ENCODE measurements around the gene NR1D2. TPM values are rescaled to one million over a fixed set of nuclear protein-coding genes. Genes with fewer than 3 reads are reported as not detected.
A peak's percentile ranks its signal among the peaks of the same experiment; 100 is the strongest.

NR1D2 gene
- total RNA-seq, 1 experiment from 2014 or later = 18.4 TPM

GRCh38 chr3:23916886-23917678 is 28.0 kb upstream of the NR1D2 start, which contains the start of the genes NKIRAS1 and RPL15 (continued):
- TF ChIP-seq PREB (CRISPR knock-in tag; IDR thresholded peaks at IDR 0.05; ENCODE audit: borderline replicate concordance) (peak; percentile 77; the same call in 1 of the 2 replicates), SMAD3 (CRISPR knock-in tag; IDR thresholded peaks at IDR 0.05; ENCODE audit: borderline replicate concordance) (peak; percentile 16; the same call in 1 of the 2 replicates), ZBTB43 (CRISPR knock-in tag; IDR thresholded peaks at IDR 0.05) (peak; percentile 63), MAX (CRISPR knock-in tag; IDR thresholded peaks at IDR 0.05) (peak; percentile 93), USF2 (CRISPR knock-in tag; IDR thresholded peaks at IDR 0.05) (peak; percentile 61), TEAD1 (CRISPR knock-in tag; IDR thresholded peaks at IDR 0.05) (peak; percentile 86), MXD4 (CRISPR knock-in tag; IDR thresholded peaks at IDR 0.05; ENCODE audit: borderline replicate concordance) (no peak), ZNF425 (CRISPR knock-in tag; conservative IDR thresholded peaks at IDR 0.05) (no peak), JAZF1 (CRISPR knock-in tag; IDR thresholded peaks at IDR 0.05) (no peak), MYBL2 (CRISPR knock-in tag; IDR thresholded peaks at IDR 0.05) (peak; percentile 84), NR1H2 (CRISPR knock-in tag; IDR thresholded peaks at IDR 0.05) (no peak), NFATC4 (CRISPR knock-in tag; IDR thresholded peaks at IDR 0.05) (peak; percentile 80), SMAD4 (CRISPR knock-in tag; IDR thresholded peaks at IDR 0.05) (no peak), ERG (CRISPR knock-in tag; IDR thresholded peaks at IDR 0.05) (0 out of 2 replicates have a peak, but pooled peaks have one; percentile 64), E2F5 (CRISPR knock-in tag; IDR thresholded peaks at IDR 0.05) (peak; percentile 53; the same call in 1 of the 2 replicates), CREB1 (CRISPR knock-in tag; IDR thresholded peaks at IDR 0.05) (no peak), PRDM15 (CRISPR knock-in tag; IDR thresholded peaks at IDR 0.05) (no peak), FOXP4 (CRISPR knock-in tag; IDR thresholded peaks at IDR 0.05) (0 out of 2 replicates have a peak, but pooled peaks have one; percentile 41), RELA (CRISPR knock-in tag; IDR thresholded peaks at IDR 0.05; ENCODE audit: borderline replicate concordance) (peak; percentile 79; the same call in 1 of the 2 replicates), GTF2I (CRISPR knock-in tag; conservative IDR thresholded peaks at IDR 0.05) (no peak), ZNF512 (CRISPR knock-in tag; IDR thresholded peaks at IDR 0.05; ENCODE audit: borderline replicate concordance) (no peak)

Measured in WTC11 (cell line).